Testis (tissue), 2 donors: Measurements from ENCODE around the gene MYL10.

Experiments used
- POLR2A ChIP-seq: fragments of 450-650 bp; IDR thresholded peaks from one replicate; pipeline ENCODE4 v1.6.1; 2017; ENCODE audit warnings: antibody characterized with exemption, mild to moderate bottlenecking, moderate library complexity
- TF ChIP-seq, protein P1 (sequence below), 3 experiments: fragments of 450-650 bp in 2 of 3; fragments of 200-600 bp in 1 of 3; sonication (generic) in 1 of 3; IDR thresholded peaks; one replicate each; pipeline ENCODE4 v1.5.1; 2016 to 2019; ENCODE audit warnings: antibody characterized with exemption in 3 of 3, mild to moderate bottlenecking in 2 of 3, moderate library complexity in 1 of 3

DNA sequence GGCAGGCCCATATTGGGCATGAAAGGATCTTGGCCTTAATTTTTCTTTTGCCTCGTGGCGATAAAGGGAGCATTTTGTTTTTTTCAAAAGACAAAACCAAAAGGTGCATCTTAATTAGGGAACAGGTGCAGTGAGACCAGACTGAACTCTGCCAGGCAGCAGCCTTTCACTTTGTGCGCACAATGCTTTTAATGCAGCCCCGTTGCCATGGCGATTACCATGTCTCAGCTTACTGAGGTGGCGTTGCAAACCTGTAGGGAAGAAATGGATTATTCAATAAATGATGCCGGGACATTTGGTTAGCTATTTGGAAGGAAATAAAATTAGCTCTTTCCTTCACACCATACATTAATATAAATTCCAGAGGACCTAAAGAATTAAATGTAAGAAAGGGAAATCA lies 61.9 kb downstream of the MYL10 start:
- TF ChIP-seq, protein P1, sequence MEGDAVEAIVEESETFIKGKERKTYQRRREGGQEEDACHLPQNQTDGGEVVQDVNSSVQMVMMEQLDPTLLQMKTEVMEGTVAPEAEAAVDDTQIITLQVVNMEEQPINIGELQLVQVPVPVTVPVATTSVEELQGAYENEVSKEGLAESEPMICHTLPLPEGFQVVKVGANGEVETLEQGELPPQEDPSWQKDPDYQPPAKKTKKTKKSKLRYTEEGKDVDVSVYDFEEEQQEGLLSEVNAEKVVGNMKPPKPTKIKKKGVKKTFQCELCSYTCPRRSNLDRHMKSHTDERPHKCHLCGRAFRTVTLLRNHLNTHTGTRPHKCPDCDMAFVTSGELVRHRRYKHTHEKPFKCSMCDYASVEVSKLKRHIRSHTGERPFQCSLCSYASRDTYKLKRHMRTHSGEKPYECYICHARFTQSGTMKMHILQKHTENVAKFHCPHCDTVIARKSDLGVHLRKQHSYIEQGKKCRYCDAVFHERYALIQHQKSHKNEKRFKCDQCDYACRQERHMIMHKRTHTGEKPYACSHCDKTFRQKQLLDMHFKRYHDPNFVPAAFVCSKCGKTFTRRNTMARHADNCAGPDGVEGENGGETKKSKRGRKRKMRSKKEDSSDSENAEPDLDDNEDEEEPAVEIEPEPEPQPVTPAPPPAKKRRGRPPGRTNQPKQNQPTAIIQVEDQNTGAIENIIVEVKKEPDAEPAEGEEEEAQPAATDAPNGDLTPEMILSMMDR (IDR thresholded peaks at IDR 0.05), result no peak
- no peak for TF ChIP-seq POLR2A
